K562 (cell line): ENCODE results near the gene GALK2. TPM values are rescaled to one million over a fixed set of nuclear protein-coding genes. Genes with fewer than 3 reads are reported as not detected.
A peak's percentile ranks its signal among the peaks of the same experiment; 100 is the strongest.

Source experiments
- BDP1 ChIP-seq: IDR thresholded peaks from 3 replicates; pipeline ENCODE4 v1.6.1; 2011; ENCODE audit not compliant: insufficient read length, insufficient read depth
- BRF1 ChIP-seq: IDR thresholded peaks from 3 replicates; pipeline ENCODE4 v1.6.1; 2011; ENCODE audit warnings: borderline replicate concordance, mild to moderate bottlenecking; ENCODE audit not compliant: insufficient read length; ENCODE audit errors: extremely low read depth
- CREB5 ChIP-seq: fragments of 250-450 bp; sonication (Bioruptor Pico); IDR thresholded peaks from 2 replicates; pipeline ENCODE4 v1.5.0; 2020; ENCODE audit warnings: mild to moderate bottlenecking
- GABPB2 ChIP-seq: fragments of 250-450 bp; sonication (Bioruptor Pico); conservative IDR thresholded peaks from 2 replicates; pipeline ENCODE4 v1.5.1; 2021; ENCODE audit warnings: mild to moderate bottlenecking
- HDAC6 ChIP-seq: IDR thresholded peaks from 2 replicates; pipeline ENCODE4 v1.6.1; 2012; ENCODE audit warnings: low read depth, mild to moderate bottlenecking, control low read depth, inconsistent platforms, low read length, moderate library complexity
- OTX1 ChIP-seq: fragments of 450-650 bp; formaldehyde crosslinking; IDR thresholded peaks from 2 replicates; pipeline ENCODE4 v1.4.0; 2022; ENCODE audit warnings: mild to moderate bottlenecking
- PYGO2 ChIP-seq: fragments of 450-650 bp; IDR thresholded peaks from 2 replicates; pipeline ENCODE4 v1.6.1; 2016; ENCODE audit warnings: mild to moderate bottlenecking, missing genetic modification characterization, moderate library complexity, missing compliant biosample characterization
- SMC3 ChIP-seq: conservative IDR thresholded peaks from 2 replicates; pipeline ENCODE4 v1.6.1; 2011; ENCODE audit warnings: low read depth, low read length, improper control_type of control experiment; ENCODE audit not compliant: insufficient read depth
- UBTF ChIP-seq, 2 experiments: IDR thresholded peaks; 2 replicates each; pipeline ENCODE4 v1.6.1; 2012; ENCODE audit warnings: improper control_type of control experiment in 2 of 2, low read depth in 2 of 2, low read length in 2 of 2, borderline replicate concordance in 1 of 2
- ZBED1 ChIP-seq: IDR thresholded peaks from 2 replicates; pipeline ENCODE4 v1.6.1; 2014
- ZBTB2 ChIP-seq: fragments of 450-650 bp; IDR thresholded peaks from 2 replicates; pipeline ENCODE4 v1.6.1; 2016; ENCODE audit warnings: antibody characterized with exemption
- ZBTB33 ChIP-seq: sonication (generic); formaldehyde crosslinking; IDR thresholded peaks from 2 replicates; pipeline ENCODE4 v1.8.1; 2023; ENCODE audit warnings: mild to moderate bottlenecking, missing genetic modification reagents
- ZNF3 ChIP-seq: fragments of 250-450 bp; sonication (Bioruptor Pico); IDR thresholded peaks from 2 replicates; pipeline ENCODE4 v1.5.0; 2021; ENCODE audit warnings: mild to moderate bottlenecking, moderate library complexity
- ZNF347 ChIP-seq: fragments of 450-650 bp; formaldehyde crosslinking; IDR thresholded peaks from 2 replicates; pipeline ENCODE4 v1.4.0; 2020; ENCODE audit warnings: low read depth, mild to moderate bottlenecking, moderate library complexity
- ZNF696 ChIP-seq: fragments of 250-450 bp; sonication (Bioruptor Pico); conservative IDR thresholded peaks from 2 replicates; pipeline ENCODE4 v1.4.0; 2020; ENCODE audit warnings: mild to moderate bottlenecking, moderate library complexity
- ZNF740 ChIP-seq, 3 experiments: fragments of 200-800 bp in 1 of 3; sonication (Bioruptor generic) in 1 of 3; sonication (generic) in 1 of 3; formaldehyde crosslinking in 1 of 3; IDR thresholded peaks; 2 replicates each; pipeline versions ENCODE4 v1.6.1 to v1.8.0; 2016 to 2022; ENCODE audit warnings: mild to moderate bottlenecking in 2 of 3, missing compliant biosample characterization in 2 of 3, missing genetic modification characterization in 2 of 3, missing genetic modification reagents in 1 of 3
- polyA plus RNA-seq, 8 experiments: library from polyadenylated mRNA; depleted of rRNA in 4 of 8; stranded (reverse) in 5 of 8; unstranded in 3 of 8; fragments of >200 nt; fragmentation: Nextera tagmentation in 2 of 8; fragmentation: Illumina TruSeq in 1 of 8; extraction: Ambion mirVana in 2 of 8; extraction: Trizol in 1 of 8; gene quantifications; 2 replicates each; pipeline versions ENCODE4 v1.2.1 to v1.2.3, GENCODE V29; 2011 to 2014; ENCODE audit warnings: inconsistent platforms in 1 of 8, missing spikeins in 1 of 8
- total RNA-seq, 7 experiments: library from RNA; depleted of rRNA in 6 of 7; stranded (reverse); fragments of >200 nt in 6 of 7; fragmentation: Illumina TruSeq in 2 of 7; extraction: Trizol in 2 of 7; gene quantifications; 2 replicates each; pipeline versions ENCODE4 v1.2.1 to v1.2.3, GENCODE V29; 2011 to 2021; ENCODE audit warnings: low replicate concordance in 1 of 7

Gene GALK2
- total and polyA plus RNA-seq, 9 of the 15 experiments (the other 6 are each of a cell fraction or from before 2014, with no cell fraction given): 32.8 to 82.0 (median 54.4) TPM

GRCh38 chr15:49145651-49146609, 24.1 kb upstream of the GALK2 start (continued):
- TF ChIP-seq ZNF696 (no peak), BRF1 (no peak), ZNF347 (CRISPR knock-in tag) (no peak), PYGO2 (no peak), ZBTB33 (CRISPR knock-in tag) (no peak), SMC3 (0 out of 2 replicates have a peak, but pooled peaks have one; percentile 31), GABPB2 (no peak), ZBTB2 (no peak), ZNF3 (CRISPR knock-in tag) (no peak), OTX1 (CRISPR knock-in tag) (no peak), ZNF740 (CRISPR knock-in tag; IDR thresholded peaks at IDR 0.05) (no peak), ZNF740 (tag; IDR thresholded peaks at IDR 0.05) (no peak), ZBED1 (no peak), UBTF (IDR thresholded peaks at IDR 0.05; ENCODE audit: borderline replicate concordance in 1 of 2, low read depth in 2 of 2, low read length in 2 of 2) (no peak), HDAC6 (no peak), BDP1 (no peak), CREB5 (CRISPR knock-in tag) (no peak)
